BLaER1 (cell line): Measurements from ENCODE around the gene HTR1E.
A peak's percentile ranks its signal among the peaks of the same experiment; 100 is the strongest.
"Not testable (repeated sequence)": the region's sequence is repeated elsewhere in the genome, so short reads cannot be mapped to it uniquely, and the experiment has no call there.

Source experiments
- H3K27ac ChIP-seq: shearing (Covaris generic); formaldehyde crosslinking; 2 replicates; pipeline ENCODE4 v1.8.1; 2022
- H3K27me3 ChIP-seq: shearing (Covaris generic); formaldehyde crosslinking; 2 replicates; pipeline ENCODE4 v1.8.1; 2022
- H3K36me3 ChIP-seq: shearing (Covaris generic); formaldehyde crosslinking; 2 replicates; pipeline ENCODE4 v1.8.1; 2022
- H3K4me1 ChIP-seq: shearing (Covaris generic); formaldehyde crosslinking; 2 replicates; pipeline ENCODE4 v1.8.1; 2022
- H3K4me2 ChIP-seq: shearing (Covaris generic); formaldehyde crosslinking; 2 replicates; pipeline ENCODE4 v1.8.1; 2022
- H3K4me3 ChIP-seq: shearing (Covaris generic); formaldehyde crosslinking; 2 replicates; pipeline ENCODE4 v1.8.1; 2022
- H3K9ac ChIP-seq: shearing (Covaris generic); formaldehyde crosslinking; 2 replicates; pipeline ENCODE4 v1.8.1; 2022
- H3K9me3 ChIP-seq: shearing (Covaris generic); formaldehyde crosslinking; 2 replicates; pipeline ENCODE4 v1.8.1; 2022
- H4K20me1 ChIP-seq: shearing (Covaris generic); formaldehyde crosslinking; 2 replicates; pipeline ENCODE4 v1.8.1; 2022
- Cebpa-rat ChIP-seq: shearing (Covaris generic); IDR thresholded peaks from 2 replicates; pipeline ENCODE4 v1.8.1; 2022

HTR1E gene

DNA sequence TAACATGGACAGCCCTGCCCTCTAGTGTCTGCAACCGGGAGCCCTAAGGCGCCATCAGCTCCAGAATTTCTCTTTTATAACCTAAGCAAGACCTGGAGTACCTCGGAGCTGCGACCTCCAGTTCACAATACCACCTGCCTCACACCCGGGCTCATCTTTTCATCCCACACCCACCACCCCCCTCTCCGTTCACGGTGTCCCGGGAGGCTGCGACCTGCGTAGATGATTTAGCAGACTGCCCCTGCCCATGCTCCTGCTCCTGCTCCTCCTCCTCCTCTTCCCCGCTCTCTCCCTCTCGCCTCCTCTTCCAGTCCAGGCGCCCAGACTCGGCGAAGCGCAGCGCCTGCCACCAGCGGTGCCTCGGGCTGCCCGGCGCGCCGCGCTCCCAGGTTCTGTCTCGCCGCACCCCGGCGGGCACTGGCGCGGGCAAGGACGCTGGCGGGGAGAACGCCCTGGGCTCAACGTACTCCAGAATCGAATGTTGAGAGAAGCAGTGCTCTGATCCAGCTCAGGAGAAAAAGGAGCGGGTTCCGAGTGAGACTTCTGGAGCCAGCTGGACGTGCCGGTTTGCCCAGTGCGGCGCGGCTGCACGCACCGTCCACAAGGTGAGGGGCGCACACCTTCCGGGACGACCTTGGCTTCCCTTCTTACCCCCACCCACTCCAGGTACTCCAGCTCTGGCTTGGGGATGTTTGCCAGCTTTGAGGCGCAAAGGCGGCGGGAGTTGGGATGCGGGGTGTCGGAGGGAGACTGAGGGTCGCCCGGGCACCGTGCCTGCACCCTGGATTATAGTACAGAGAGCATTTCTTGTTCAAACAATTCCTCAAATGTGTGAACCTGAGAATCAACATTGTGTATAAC lies at the start of gene HTR1E:
HTR1E (plus strand) TSS at position 310 of the 861 bp plus-strand sequence. CDS start 77,807 bp downstream, outside the sequence.
- Histone ChIP-seq H4K20me1 (no peaks in the 10 kb centered on the region), H3K4me2 (no peak within 1 kb of the TSS), H3K27me3 (no peaks in the 10 kb centered on the region), H3K36me3 (no peaks in the 10 kb centered on the region), H3K4me3 (no peak within 1 kb of the TSS), H3K9ac (no peak within 1 kb of the TSS), H3K27ac (no peak within 1 kb of the TSS), H3K4me1 (peaks cover 11% of the 10 kb centered on the region), H3K9me3 (peaks cover 10% of the 10 kb centered on the region; the same call in 1 of the 2 replicates)
- no peak for TF ChIP-seq Cebpa-rat

DNA sequence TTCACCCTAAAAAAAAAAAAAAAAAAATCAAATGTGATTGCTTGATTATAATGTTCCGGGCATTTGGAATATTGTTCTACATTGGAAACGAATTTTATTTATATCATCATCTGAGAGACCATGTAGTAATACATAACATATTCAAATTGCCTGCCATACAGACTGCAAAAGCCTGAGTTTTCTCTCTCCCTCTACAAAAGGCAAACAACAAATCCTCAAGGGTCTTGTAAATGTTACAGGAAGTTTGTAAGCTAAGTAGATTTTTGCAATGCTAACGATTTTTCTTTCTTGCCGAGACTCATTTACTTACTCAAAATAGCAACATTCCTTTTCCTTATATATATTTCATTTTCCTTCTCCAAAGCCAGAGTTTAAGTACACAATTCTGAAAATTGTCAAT lies 49.0 kb upstream of the HTR1E start:
- Histone ChIP-seq H3K27me3 (no peaks in the 10 kb centered on the region), H3K9me3 (no peaks in the 10 kb centered on the region), H3K4me1 (no peaks in the 10 kb centered on the region), H4K20me1 (no peaks in the 10 kb centered on the region), H3K36me3 (no peaks in the 10 kb centered on the region), H3K9ac (no peak overlapping the region), H3K27ac (no peak overlapping the region), H3K4me2 (no peak overlapping the region), H3K4me3 (no peak overlapping the region)
- no peak for TF ChIP-seq Cebpa-rat

DNA sequence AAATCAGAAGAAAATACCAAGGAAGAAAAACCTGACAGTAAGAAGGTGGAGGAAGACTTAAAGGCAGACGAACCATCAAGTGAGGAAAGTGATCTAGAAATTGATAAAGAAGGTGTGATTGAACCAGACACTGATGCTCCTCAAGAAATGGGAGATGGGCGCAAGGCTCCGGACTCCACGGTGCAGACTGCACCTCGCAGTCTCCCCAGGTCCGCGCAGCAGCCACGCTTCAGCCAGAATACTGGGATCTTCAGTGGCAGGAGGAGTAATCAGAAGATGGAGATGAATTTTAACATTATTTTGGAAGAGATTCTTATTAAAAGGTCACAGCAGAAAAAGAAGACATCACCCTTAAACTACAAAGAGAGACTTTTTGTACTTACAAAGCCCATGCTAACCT lies 40.1 kb upstream of the HTR1E start:
- not testable (repeated sequence) for H3K9ac ChIP-seq, H3K4me3 ChIP-seq, H3K9me3 ChIP-seq, H3K4me1 ChIP-seq, H3K27ac ChIP-seq, H3K36me3 ChIP-seq, H3K27me3 ChIP-seq, H4K20me1 ChIP-seq, H3K4me2 ChIP-seq

DNA sequence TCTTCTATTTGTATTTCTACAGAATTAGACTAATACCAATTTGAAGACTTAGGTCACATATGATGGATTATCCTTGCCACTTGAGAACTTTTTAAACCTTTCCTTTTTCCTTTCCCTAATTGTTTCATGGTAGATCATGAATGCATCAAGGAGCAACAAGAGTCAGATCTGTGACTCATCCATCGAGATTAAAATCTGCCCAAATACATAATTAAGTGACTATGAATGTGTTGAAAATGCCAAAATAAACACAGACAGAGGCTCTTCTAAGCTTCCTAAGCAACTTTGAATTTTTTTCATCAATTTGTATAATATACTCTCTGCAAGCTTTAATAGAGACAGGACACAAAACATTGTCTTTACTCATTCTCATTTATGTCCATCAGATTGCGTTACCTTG lies 23.5 kb upstream of the HTR1E start:
- Histone ChIP-seq H3K4me3 (no peak overlapping the region), H4K20me1 (no peaks in the 10 kb centered on the region), H3K9me3 (no peaks in the 10 kb centered on the region), H3K9ac (no peak overlapping the region), H3K4me2 (no peak overlapping the region), H3K4me1 (no peaks in the 10 kb centered on the region), H3K27me3 (no peaks in the 10 kb centered on the region), H3K27ac (no peak overlapping the region), H3K36me3 (no peaks in the 10 kb centered on the region)
- no peak for TF ChIP-seq Cebpa-rat

DNA sequence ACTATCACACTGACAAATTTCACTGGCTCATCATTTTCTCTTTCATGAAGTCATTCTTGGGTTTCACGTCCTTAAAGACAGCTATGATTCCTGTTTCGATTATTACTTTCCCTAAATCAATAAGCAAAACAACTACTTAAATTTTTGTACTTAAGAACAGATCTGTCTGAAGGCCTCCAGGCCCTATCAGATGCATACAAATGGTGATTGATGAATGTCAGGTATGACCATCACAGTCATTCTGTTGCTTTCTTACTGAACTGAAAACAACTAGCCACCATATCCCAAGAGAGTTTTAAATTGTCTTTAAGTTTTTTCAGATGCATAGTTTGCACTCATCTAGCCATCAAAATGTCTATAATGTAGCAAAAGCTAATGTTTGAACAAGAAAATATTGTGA lies 20.9 kb upstream of the HTR1E start:
- Histone ChIP-seq H3K27ac (no peak overlapping the region), H3K36me3 (no peaks in the 10 kb centered on the region), H3K27me3 (no peaks in the 10 kb centered on the region), H3K4me1 (no peaks in the 10 kb centered on the region), H3K9ac (no peak overlapping the region), H3K4me3 (no peak overlapping the region), H4K20me1 (no peaks in the 10 kb centered on the region), H3K4me2 (no peak overlapping the region), H3K9me3 (no peaks in the 10 kb centered on the region)
- no peak for TF ChIP-seq Cebpa-rat

- H3K9me3 ChIP-seq: not testable (repeated sequence)
Measured at GRCh38 chr6:86927138-86927537, 10.2 kb upstream of the HTR1E start.

DNA sequence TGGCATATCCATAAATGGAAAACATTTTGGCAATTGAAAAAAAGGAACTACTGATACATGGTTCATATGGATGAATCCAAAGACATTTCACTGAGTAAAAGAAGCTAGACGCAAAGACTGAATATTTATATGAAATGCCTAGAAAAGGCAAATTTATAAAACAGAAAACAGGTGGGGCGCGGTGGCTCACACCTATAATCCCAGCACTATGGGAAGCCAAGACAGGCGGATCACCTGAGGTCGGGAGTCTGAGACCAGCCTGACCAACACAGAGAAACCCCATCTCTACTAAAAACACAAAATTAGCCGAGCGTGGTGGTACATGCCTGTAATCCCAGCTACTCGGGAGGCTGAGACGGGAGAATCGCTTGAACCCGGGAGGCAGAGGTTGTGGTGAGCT lies 9.5 kb upstream of the HTR1E start:
- not testable (repeated sequence) for H3K9ac ChIP-seq, H4K20me1 ChIP-seq, H3K27me3 ChIP-seq, H3K9me3 ChIP-seq, H3K36me3 ChIP-seq, H3K4me3 ChIP-seq, H3K27ac ChIP-seq, H3K4me1 ChIP-seq, H3K4me2 ChIP-seq

More at GRCh38 chr6:86927138-86927537, 10.2 kb upstream of the HTR1E start:
- H3K27me3 ChIP-seq, H3K36me3 ChIP-seq, H3K27ac ChIP-seq, H4K20me1 ChIP-seq, H3K9ac ChIP-seq, H3K4me1 ChIP-seq, H3K4me3 ChIP-seq, H3K4me2 ChIP-seq: not testable (repeated sequence)

DNA sequence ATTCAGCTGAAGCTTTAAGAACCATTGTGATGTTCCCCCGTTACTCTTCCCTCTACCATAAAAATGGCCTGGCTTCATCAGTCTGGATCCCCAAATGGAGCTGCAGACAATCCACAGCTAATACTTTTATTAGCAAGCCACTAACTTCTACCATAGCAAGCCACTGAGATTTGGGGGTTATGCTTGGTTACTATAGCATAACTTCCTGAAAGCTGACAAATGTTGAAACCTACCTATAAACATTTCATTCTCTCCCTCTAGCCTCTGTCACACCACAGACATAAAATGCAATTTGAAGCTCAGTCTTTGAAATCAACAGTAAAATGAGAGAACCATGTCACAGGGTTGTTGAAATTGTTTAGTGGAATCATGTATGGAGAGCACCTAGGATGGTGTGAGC lies 3.0 kb upstream of the HTR1E start:
- H3K9ac ChIP-seq: no peak overlapping the region
- H3K9me3 ChIP-seq: peaks cover 10% of the 10 kb centered on the region; the same call in 1 of the 2 replicates
- H4K20me1 ChIP-seq: no peaks in the 10 kb centered on the region
- peaks cover 11% of the 10 kb centered on the region for H3K4me1 ChIP-seq
- no peaks in the 10 kb centered on the region for H3K27me3 ChIP-seq
- peak overlapping the region; percentile 26; the same call in 1 of the 2 replicates for H3K4me2 ChIP-seq
- no peak for TF ChIP-seq Cebpa-rat
- H3K36me3 ChIP-seq: no peaks in the 10 kb centered on the region
- no peak overlapping the region for H3K27ac ChIP-seq
- H3K4me3 ChIP-seq: no peak overlapping the region

DNA sequence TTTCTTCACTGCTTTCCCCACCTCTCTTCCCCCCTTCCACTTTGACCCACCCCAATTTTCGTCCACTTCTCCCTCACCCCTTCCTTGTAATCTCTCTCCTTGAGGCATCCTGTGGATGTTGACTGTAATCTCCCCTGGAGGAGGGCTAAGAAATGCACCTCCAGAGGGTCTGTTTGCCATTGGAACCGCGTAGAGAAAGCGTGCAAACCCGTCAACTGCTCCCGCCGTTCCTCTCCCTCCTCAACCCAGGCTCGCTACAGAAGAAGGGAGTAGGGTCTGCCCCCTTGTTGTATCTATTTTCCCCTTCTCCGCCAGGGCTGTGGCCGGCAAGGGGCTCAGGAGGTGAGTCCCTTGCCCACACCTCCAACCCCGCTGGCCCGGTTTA lies 502 bp upstream of the HTR1E start:
- H3K9ac ChIP-seq: no peak overlapping the region
- H3K9me3 ChIP-seq: peaks cover 10% of the 10 kb centered on the region; the same call in 1 of the 2 replicates
- peaks cover 11% of the 10 kb centered on the region for H3K4me1 ChIP-seq
- H3K4me2 ChIP-seq: no peak overlapping the region
- no peaks in the 10 kb centered on the region for H3K36me3 ChIP-seq
- no peak for TF ChIP-seq Cebpa-rat
- no peaks in the 10 kb centered on the region for H3K27me3 ChIP-seq
- H3K4me3 ChIP-seq: no peak overlapping the region
- H4K20me1 ChIP-seq: no peaks in the 10 kb centered on the region
- H3K27ac ChIP-seq: no peak overlapping the region

DNA sequence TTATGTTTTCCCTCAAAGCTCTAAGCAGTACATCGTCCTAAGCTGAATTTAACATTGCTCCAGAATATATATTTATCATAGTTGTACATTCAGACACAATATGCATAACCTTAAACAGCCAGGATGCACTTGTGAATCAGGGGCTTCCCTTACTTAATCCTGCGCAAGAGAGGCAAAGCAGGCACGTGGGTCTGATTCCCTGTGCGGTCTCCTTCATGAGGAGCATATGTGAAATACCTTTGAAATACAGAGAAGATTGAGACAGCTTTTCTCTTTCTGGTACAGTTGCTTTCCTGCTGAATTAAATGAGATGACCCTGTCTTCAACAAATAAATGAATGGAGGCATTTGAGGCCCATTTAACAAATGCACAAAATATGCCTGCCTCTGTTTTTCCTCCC lies 1.5 kb downstream of the HTR1E start:
- H3K9me3 ChIP-seq: peaks cover 10% of the 10 kb centered on the region; the same call in 1 of the 2 replicates
- H3K4me2 ChIP-seq: no peak overlapping the region
- no peak overlapping the region for H3K9ac ChIP-seq
- no peaks in the 10 kb centered on the region for H3K36me3 ChIP-seq
- peaks cover 11% of the 10 kb centered on the region for H3K4me1 ChIP-seq
- H3K27ac ChIP-seq: no peak overlapping the region
- TF ChIP-seq Cebpa-rat: no peak
- no peak overlapping the region for H3K4me3 ChIP-seq
- H4K20me1 ChIP-seq: no peaks in the 10 kb centered on the region
- no peaks in the 10 kb centered on the region for H3K27me3 ChIP-seq

DNA sequence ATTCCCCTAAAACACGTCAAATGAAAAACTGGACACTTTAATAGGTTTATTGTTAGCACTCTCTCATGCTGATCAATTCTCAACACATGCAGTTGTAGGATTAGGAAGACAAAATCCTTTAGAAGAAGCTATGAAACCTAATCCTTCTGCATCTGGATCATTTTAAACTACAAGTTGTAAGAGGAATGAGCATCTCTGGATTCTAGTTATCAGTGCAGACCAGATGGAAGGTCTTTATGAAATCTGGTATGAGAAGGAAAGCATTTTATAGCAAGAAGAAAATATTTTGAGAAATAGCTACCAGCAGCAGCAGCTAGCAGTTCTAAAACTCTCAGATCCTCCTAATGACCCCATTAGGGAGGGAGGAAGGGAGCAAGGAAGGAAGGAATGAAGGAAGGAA lies 4.1 kb downstream of the HTR1E start:
- H3K9ac ChIP-seq: no peak overlapping the region
- H3K4me2 ChIP-seq: no peak overlapping the region
- H3K4me1 ChIP-seq: no peaks in the 10 kb centered on the region
- no peak overlapping the region for H3K27ac ChIP-seq
- no peaks in the 10 kb centered on the region for H4K20me1 ChIP-seq
- no peak for TF ChIP-seq Cebpa-rat
- no peaks in the 10 kb centered on the region for H3K36me3 ChIP-seq
- H3K27me3 ChIP-seq: no peaks in the 10 kb centered on the region
- H3K9me3 ChIP-seq: peaks cover 10% of the 10 kb centered on the region; the same call in 1 of the 2 replicates
- no peak overlapping the region for H3K4me3 ChIP-seq
